NCI-H2081 treated with DMSO at 0.1 percent for 48 hours (cell line): ENCODE measurements around the gene CFAP65.

ENCODE experiments used
- DNase-seq: peaks from one replicate; lab custom pipeline; 2025; lab: John Stamatoyannopoulos, UW

Gene CFAP65

GRCh38 chr2:219030177-219030940 lies 11.0 kb downstream of the CFAP65 start:
- DNase-seq, result no peak

- DNase-seq, result no peak
Measured at GRCh38 chr2:219029829-219030165, 11.5 kb downstream of the CFAP65 start.

- DNase-seq, result no peak
Measured at GRCh38 chr2:219028996-219029828, 12.1 kb downstream of the CFAP65 start.

- no peak for DNase-seq
Measured at GRCh38 chr2:219028141-219028540, 13.2 kb downstream of the CFAP65 start.

- no peak for DNase-seq
Measured at GRCh38 chr2:219027511-219028055, 13.7 kb downstream of the CFAP65 start.

GRCh38 chr2:219026946-219027345 lies 14.4 kb downstream of the CFAP65 start:
- DNase-seq, result no peak

- no peak for DNase-seq
Measured at GRCh38 chr2:219025637-219026585, 15.4 kb downstream of the CFAP65 start.

- DNase-seq, result no peak
Measured at GRCh38 chr2:219024059-219024458, 17.3 kb downstream of the CFAP65 start.

GRCh38 chr2:219023045-219023605 lies 18.2 kb downstream of the CFAP65 start:
- DNase-seq, result no peak

- DNase-seq, result no peak
Measured at GRCh38 chr2:219022616-219023015, 18.7 kb downstream of the CFAP65 start.

GRCh38 chr2:219022041-219022440 lies 19.3 kb downstream of the CFAP65 start:
- DNase-seq, result no peak

GRCh38 chr2:219021591-219021990 lies 19.7 kb downstream of the CFAP65 start:
- no peak for DNase-seq

GRCh38 chr2:219020604-219021365 lies 20.5 kb downstream of the CFAP65 start:
- DNase-seq, result no peak

- no peak for DNase-seq
Measured at GRCh38 chr2:219019436-219019835, 21.9 kb downstream of the CFAP65 start.

- no peak for DNase-seq
Measured at GRCh38 chr2:219018726-219019125, 22.6 kb downstream of the CFAP65 start.

- DNase-seq, result no peak
Measured at GRCh38 chr2:219018286-219018685, 23.0 kb downstream of the CFAP65 start.

- DNase-seq, result no peak
Measured at GRCh38 chr2:219017201-219017931, 23.9 kb downstream of the CFAP65 start.

GRCh38 chr2:219016721-219017120 lies 24.6 kb downstream of the CFAP65 start:
- no peak for DNase-seq

- no peak for DNase-seq
Measured at GRCh38 chr2:219010873-219011272, 30.4 kb downstream of the CFAP65 start.

GRCh38 chr2:219010162-219010756 lies 31.1 kb downstream of the CFAP65 start:
- no peak for DNase-seq
